NCI-H1105 treated with DMSO at 0.1 percent for 48 hours (cell line): ENCODE data around the gene HOMER2.
"Not testable (repeated sequence)": the region's sequence is repeated elsewhere in the genome, so short reads cannot be mapped to it uniquely, and the experiment has no call there.

Experiments used
- DNase-seq: peaks from one replicate; lab custom pipeline; 2025; lab: John Stamatoyannopoulos, UW

Gene HOMER2

GRCh38 chr15:82894971-82895520 lies 57.5 kb downstream of the HOMER2 start:
- no peak for DNase-seq

- not testable (repeated sequence) for DNase-seq
These were observed 59.0 kb downstream of the HOMER2 start for GRCh38 chr15:82893473-82893872.

GRCh38 chr15:82892573-82892972 lies 59.9 kb downstream of the HOMER2 start:
- no peak for DNase-seq

GRCh38 chr15:82890995-82891390 lies 61.5 kb downstream of the HOMER2 start:
- no peak for DNase-seq

- DNase-seq, result no peak
These were observed 62.1 kb downstream of the HOMER2 start for GRCh38 chr15:82890338-82890994.

GRCh38 chr15:82882273-82882928 lies 70.1 kb downstream of the HOMER2 start:
- no peak for DNase-seq

GRCh38 chr15:82881747-82882146 lies 70.8 kb downstream of the HOMER2 start:
- DNase-seq, result no peak

GRCh38 chr15:82880704-82881103 lies 71.8 kb downstream of the HOMER2 start:
- no peak for DNase-seq

GRCh38 chr15:82878325-82878724 lies 74.2 kb downstream of the HOMER2 start:
- no peak for DNase-seq

- no peak for DNase-seq
These were observed 74.7 kb downstream of the HOMER2 start for GRCh38 chr15:82877825-82878224.

GRCh38 chr15:82875411-82876003 lies 77.0 kb downstream of the HOMER2 start:
- DNase-seq, result no peak

- DNase-seq, result no peak
These were observed 77.6 kb downstream of the HOMER2 start for GRCh38 chr15:82874961-82875360.

- DNase-seq, result no peak
These were observed 78.3 kb downstream of the HOMER2 start for GRCh38 chr15:82874267-82874666.

GRCh38 chr15:82873000-82873680 lies 79.4 kb downstream of the HOMER2 start:
- no peak for DNase-seq

GRCh38 chr15:82871832-82872484 lies 80.6 kb downstream of the HOMER2 start:
- DNase-seq, result no peak

GRCh38 chr15:82871358-82871757 lies 81.2 kb downstream of the HOMER2 start:
- no peak for DNase-seq

- no peak for DNase-seq
These were observed 81.7 kb downstream of the HOMER2 start for GRCh38 chr15:82870727-82871320.

GRCh38 chr15:82865981-82866380 lies 86.5 kb downstream of the HOMER2 start:
- not testable (repeated sequence) for DNase-seq

- not testable (repeated sequence) for DNase-seq
These were observed 86.9 kb downstream of the HOMER2 start for GRCh38 chr15:82865581-82865980.

- DNase-seq, result no peak
These were observed 87.6 kb downstream of the HOMER2 start for GRCh38 chr15:82864967-82865366.

- no peak for DNase-seq
These were observed 89.6 kb downstream of the HOMER2 start for GRCh38 chr15:82862886-82863285.

GRCh38 chr15:82858932-82859331 lies 93.6 kb downstream of the HOMER2 start:
- DNase-seq, result no peak
